ENCODE data around the gene BNC2. TPM values are rescaled to one million over a fixed set of nuclear protein-coding genes. Genes with fewer than 3 reads are reported as not detected.

BNC2 gene
- total RNA-seq, 1 donor, result 53.9 TPM

DNA sequence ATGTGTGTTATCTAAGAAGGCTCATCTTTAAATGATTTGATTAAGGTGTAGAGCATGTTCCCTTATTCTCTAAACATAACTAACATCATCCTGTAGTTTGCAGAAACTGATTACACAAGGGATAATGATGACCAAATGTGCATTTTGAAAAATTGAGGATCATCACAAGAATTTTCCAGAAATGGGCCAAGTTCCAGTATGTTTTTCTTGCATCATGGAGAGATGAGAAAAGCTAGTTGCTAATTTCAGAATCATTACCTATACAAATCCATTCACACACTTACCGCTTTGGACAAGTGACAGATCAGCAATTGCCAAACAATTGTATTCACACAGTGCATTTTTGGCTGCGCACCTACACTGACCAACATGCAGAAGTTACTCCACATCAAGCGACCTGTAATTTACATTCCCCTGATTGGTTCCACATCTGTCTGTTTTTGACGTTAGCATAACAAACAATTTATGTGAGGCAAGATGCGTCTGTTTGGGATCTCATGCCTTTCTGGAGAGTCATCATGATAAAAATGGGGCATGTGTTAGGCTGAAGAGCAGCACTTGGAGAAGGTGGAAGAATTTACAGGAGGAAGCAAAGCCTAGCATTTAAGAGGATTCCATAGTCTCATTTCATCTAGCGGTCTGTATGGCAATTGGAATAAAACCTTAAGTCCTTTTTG lies 2.8 kb upstream of the BNC2 start:
- Histone ChIP-seq H3K27ac (ENCODE audit: low read depth, low read length) (no peak overlapping the region), H3K79me2 (ENCODE audit: insufficient read depth, low read length) (peaks cover 23% of the 10 kb centered on the region), H3K4me3 (ENCODE audit: insufficient read depth, low read length) (no peak overlapping the region), H3K4me2 (ENCODE audit: insufficient read depth, low read length) (no peak overlapping the region), H4K20me1 (ENCODE audit: insufficient read depth, low read length) (no peaks in the 10 kb centered on the region), H3K9me3 (ENCODE audit: low read depth, low read length) (no peaks in the 10 kb centered on the region), H3K36me3 (ENCODE audit: insufficient read depth, low read length) (no peaks in the 10 kb centered on the region), H3K27me3 (ENCODE audit: insufficient read depth, low read length) (no peaks in the 10 kb centered on the region), H3K4me1 (ENCODE audit: insufficient read depth, low read length) (peaks cover 16% of the 10 kb centered on the region), H2AFZ (ENCODE audit: low read length) (no peak overlapping the region)
- DNase-seq (ENCODE audit: insufficient read length, low spot score, missing footprints), result peak; percentile 85
- TF ChIP-seq, protein P1, sequence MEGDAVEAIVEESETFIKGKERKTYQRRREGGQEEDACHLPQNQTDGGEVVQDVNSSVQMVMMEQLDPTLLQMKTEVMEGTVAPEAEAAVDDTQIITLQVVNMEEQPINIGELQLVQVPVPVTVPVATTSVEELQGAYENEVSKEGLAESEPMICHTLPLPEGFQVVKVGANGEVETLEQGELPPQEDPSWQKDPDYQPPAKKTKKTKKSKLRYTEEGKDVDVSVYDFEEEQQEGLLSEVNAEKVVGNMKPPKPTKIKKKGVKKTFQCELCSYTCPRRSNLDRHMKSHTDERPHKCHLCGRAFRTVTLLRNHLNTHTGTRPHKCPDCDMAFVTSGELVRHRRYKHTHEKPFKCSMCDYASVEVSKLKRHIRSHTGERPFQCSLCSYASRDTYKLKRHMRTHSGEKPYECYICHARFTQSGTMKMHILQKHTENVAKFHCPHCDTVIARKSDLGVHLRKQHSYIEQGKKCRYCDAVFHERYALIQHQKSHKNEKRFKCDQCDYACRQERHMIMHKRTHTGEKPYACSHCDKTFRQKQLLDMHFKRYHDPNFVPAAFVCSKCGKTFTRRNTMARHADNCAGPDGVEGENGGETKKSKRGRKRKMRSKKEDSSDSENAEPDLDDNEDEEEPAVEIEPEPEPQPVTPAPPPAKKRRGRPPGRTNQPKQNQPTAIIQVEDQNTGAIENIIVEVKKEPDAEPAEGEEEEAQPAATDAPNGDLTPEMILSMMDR (IDR thresholded peaks at IDR 0.05; ENCODE audit: extremely low read depth, low read depth, low read length), result no peak

DNA sequence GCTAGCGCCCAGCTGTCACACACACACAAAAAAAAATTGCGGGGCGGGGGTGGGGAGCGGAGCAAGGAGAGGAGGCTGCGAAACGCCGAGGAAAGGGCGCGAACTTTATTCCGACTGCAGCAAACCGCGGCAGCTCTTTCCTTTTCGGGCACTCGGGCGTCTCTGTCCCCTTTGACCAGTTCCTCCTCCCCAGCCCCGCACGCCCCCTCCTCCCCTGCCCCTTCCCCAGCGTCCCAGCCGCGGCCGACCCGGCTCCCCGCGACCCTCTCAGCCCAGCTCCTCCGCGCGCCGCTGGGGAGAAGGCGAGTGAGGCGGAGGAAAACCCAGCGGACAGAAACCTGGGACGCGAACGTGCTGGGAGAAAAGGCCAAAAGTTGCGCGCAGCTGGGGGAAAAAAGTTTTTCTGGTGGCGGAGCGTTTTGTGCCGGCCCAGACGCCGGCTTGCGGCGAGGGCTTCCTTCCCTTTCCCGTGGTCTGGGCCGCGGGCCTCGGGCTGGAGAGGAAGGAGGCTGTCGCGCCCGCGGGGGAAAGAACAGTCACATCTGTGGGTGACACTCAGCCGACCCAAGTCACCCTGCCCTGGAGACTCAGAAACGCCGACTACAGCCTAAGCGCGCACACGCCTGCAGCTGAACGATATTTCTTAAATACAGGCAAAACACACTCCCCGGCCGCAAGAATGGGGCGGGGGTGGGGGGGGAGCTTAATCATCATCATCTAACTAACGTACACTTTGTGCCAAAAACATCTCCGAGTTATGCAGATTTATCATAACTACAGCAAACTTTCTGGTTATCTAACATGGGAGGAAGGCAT lies 1.1 kb upstream of the BNC2 start:
- Histone ChIP-seq H2AFZ (ENCODE audit: low read length) (peak overlapping the region; percentile 85), H4K20me1 (ENCODE audit: insufficient read depth, low read length) (no peaks in the 10 kb centered on the region), H3K79me2 (ENCODE audit: insufficient read depth, low read length) (peaks cover 40% of the 10 kb centered on the region), H3K27me3 (ENCODE audit: insufficient read depth, low read length) (no peaks in the 10 kb centered on the region), H3K4me2 (ENCODE audit: insufficient read depth, low read length) (peak overlapping the region; percentile 92), H3K9me3 (ENCODE audit: low read depth, low read length) (no peaks in the 10 kb centered on the region), H3K27ac (ENCODE audit: low read depth, low read length) (peak overlapping the region; percentile 88), H3K4me3 (ENCODE audit: insufficient read depth, low read length) (peak overlapping the region; percentile 89), H3K4me1 (ENCODE audit: insufficient read depth, low read length) (peaks cover 33% of the 10 kb centered on the region), H3K36me3 (ENCODE audit: insufficient read depth, low read length) (no peaks in the 10 kb centered on the region)
- TF ChIP-seq, protein P1 (IDR thresholded peaks at IDR 0.05; ENCODE audit: extremely low read depth, low read depth, low read length), result no peak
- peak; percentile 97 for DNase-seq (ENCODE audit: insufficient read length, low spot score, missing footprints)

DNA sequence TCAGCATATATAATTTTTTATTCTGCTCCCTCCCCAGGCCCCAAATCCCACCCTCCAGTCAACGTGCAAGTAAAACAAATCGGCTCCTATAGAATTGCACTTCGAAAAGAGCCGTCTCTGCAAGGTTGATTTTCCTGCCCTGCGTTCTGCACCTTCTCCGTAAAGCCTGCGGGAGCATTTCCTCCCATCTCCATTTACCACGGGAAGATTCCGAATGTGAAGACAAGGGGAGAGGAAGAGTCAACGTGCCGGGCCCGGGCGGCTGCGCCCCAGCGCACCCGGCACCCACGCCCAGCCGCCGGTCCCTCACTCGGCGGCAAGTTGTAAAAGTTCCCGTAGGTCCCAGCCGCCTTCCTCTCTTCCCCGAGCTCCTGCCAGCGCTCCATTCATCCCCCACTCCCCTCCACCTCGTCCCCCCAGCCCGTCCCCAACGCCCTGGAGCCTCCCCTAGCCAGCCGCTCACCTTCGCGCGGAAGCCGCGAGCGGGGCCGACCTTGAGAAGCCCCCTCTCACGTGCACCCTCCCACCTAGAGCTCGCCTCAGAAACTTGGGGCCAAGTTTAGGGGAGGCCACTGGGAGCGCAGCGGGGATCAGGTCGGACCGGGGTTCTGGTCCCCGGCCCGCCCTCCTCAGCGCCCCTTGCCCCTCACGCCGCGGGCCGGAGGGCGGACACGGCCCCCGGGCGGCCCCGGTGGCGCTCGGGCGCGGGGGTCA lies 431 bp downstream of the BNC2 start:
- Histone ChIP-seq H3K4me1 (ENCODE audit: insufficient read depth, low read length) (peaks cover 44% of the 10 kb centered on the region), H4K20me1 (ENCODE audit: insufficient read depth, low read length) (no peaks in the 10 kb centered on the region), H3K4me3 (ENCODE audit: insufficient read depth, low read length) (peak overlapping the region; percentile 89), H3K79me2 (ENCODE audit: insufficient read depth, low read length) (peaks cover 54% of the 10 kb centered on the region), H3K4me2 (ENCODE audit: insufficient read depth, low read length) (peak overlapping the region; percentile 92), H2AFZ (ENCODE audit: low read length) (peak overlapping the region; percentile 71), H3K36me3 (ENCODE audit: insufficient read depth, low read length) (no peaks in the 10 kb centered on the region), H3K27me3 (ENCODE audit: insufficient read depth, low read length) (no peaks in the 10 kb centered on the region), H3K9me3 (ENCODE audit: low read depth, low read length) (no peaks in the 10 kb centered on the region), H3K27ac (ENCODE audit: low read depth, low read length) (peak overlapping the region; percentile 75)
- DNase-seq (ENCODE audit: insufficient read length, low spot score, missing footprints), result peak; percentile 77
- TF ChIP-seq, protein P1 (IDR thresholded peaks at IDR 0.05; ENCODE audit: extremely low read depth, low read depth, low read length), result no peak
